GM12873 (cell line): ENCODE results near the gene SLC13A4.

Source experiments
- CTCF ChIP-seq: IDR thresholded peaks from 2 replicates; pipeline ENCODE4 v1.5.1; 2012; ENCODE audit warnings: low read depth, mild to moderate bottlenecking, moderate library complexity, low read length, control low read depth; ENCODE audit not compliant: insufficient read depth; ENCODE audit errors: missing control alignments

SLC13A4 gene

DNA sequence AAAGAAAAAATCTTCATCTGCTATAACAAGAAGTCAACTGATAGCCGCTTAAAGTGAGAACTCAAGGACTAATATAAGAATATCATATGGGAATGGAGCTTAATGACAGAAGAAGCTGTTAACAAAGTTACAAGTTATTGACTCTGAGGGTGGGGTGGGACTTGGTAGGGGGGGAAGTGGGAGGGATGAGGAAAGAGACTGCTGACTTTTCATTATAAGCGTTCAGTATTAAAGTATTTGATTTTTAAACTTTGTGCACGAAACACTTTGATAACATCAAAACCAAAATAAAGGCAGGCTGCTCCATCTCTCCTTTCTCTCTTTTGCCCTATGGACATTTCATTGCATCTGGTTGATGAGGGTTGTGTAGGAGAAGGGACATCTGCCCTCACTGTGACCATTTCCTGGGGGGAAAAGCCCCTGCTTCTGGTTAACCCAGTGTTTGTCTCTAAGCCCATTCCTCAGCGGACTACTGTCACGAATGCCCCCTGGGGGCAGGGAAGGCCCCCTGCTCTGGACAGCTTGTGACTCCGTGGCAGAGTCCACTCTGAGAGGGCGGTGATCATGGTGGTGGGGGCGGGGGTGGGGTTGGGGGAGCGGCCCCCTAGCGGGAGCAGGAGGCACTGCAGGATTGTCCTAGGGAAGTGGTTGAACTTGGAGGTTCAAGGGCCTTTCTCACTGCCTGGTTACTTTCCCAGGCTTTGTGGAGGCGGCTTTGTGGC lies 17.4 kb downstream of the SLC13A4 start:
- TF ChIP-seq CTCF: peak; percentile 73

- TF ChIP-seq CTCF: no peak
Measured at GRCh38 chr7:135709508-135709907, 18.5 kb downstream of the SLC13A4 start.

GRCh38 chr7:135708041-135708440 lies 19.9 kb downstream of the SLC13A4 start:
- TF ChIP-seq CTCF: no peak

DNA sequence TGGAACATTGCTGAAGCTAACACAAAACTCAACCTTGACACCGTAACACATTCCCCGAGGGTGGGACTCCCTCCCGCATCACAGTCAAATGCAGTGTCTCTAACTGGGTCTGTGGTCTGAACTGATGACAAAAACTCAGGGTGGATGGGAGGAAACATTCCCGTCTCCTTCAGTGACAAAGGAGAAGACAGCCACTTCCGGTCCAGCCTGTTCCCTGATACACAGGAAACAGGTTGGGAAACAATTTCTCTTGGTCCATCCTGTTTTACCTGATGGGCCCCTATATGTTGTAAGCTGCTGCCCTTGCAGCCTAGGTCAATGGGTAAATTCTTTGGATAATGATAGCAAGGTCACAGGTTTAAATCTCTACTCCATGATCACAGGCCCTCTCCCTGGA lies 20.4 kb downstream of the SLC13A4 start:
- no peak for TF ChIP-seq CTCF

DNA sequence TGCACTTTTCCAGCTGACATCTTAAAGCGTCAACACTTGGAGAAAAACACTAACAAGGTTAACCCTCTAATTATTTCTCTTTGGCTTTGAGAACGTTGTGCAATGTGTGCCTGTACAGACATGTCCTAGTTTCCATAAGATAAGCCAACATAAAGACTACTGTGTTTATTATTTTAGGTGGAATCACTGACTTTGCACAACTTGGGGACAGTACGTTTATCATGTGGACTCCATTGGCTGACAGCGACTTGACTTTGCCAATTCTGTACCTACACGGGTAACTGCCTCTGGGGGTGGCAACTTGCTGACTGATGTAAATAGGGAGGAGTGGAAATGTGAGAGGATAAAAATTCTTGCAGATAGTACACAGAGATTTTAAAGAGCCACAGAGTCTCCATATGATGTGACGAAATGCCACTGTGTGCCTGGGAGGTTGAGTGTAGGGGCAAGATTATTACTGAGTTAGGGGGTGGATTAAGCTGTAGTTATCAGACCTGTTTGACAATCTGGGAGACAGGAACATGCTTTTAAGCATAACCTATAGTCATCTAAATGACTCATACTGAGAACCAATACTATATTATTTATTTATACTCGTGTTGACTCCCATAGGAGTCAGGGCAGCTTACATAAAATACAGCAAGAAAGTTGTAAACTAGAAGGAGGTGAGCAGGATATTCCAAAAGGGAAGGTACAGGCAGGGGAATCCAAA lies 21.0 kb downstream of the SLC13A4 start:
- no peak for TF ChIP-seq CTCF

- no peak for TF ChIP-seq CTCF
Measured at GRCh38 chr7:135706038-135706742, 21.8 kb downstream of the SLC13A4 start.

- TF ChIP-seq CTCF: no peak
Measured at GRCh38 chr7:135704698-135705097, 23.3 kb downstream of the SLC13A4 start.
